ENCODE data around the gene TAPT1. TPM values are rescaled to one million over a fixed set of nuclear protein-coding genes. Genes with fewer than 3 reads are reported as not detected.

TAPT1 gene
- total and polyA plus RNA-seq, 2 of the 13 experiments (the other 11 are each of a cell fraction or from before 2014, with no cell fraction given) = 24.5 to 25.3 TPM

- TF ChIP-seq DMTF1 (CRISPR knock-in tag; IDR thresholded peaks at IDR 0.05) (no peak), HNRNPLL (IDR thresholded peaks at IDR 0.05; ENCODE audit: low read depth, low read length, poor library complexity, severe bottlenecking) (peak; percentile 25), FLYWCH1 (CRISPR knock-in tag; IDR thresholded peaks at IDR 0.05) (no peak), ZNF746 (CRISPR knock-in tag; IDR thresholded peaks at IDR 0.05) (no peak), POLR2G (IDR thresholded peaks at IDR 0.05; ENCODE audit: low read depth, low read length) (peak; percentile 57; the same call in 1 of the 2 replicates), PTBP1 (IDR thresholded peaks at IDR 0.05; ENCODE audit: low read depth, low read length, poor library complexity, severe bottlenecking) (no peak), EHMT2 (IDR thresholded peaks at IDR 0.05; ENCODE audit: borderline replicate concordance, low read depth, low read length) (no peak), AGO2 (optimal IDR thresholded peaks at IDR 0.05; ENCODE audit: low read depth, low read length) (peak; percentile 87), HBP1 (CRISPR knock-in tag; IDR thresholded peaks at IDR 0.05; ENCODE audit: low read depth) (no peak), DNMT1 (CRISPR knock-in tag; IDR thresholded peaks at IDR 0.05) (no peak), ZNF343 (CRISPR knock-in tag; IDR thresholded peaks at IDR 0.05) (no peak), FIP1L1 (IDR thresholded peaks at IDR 0.05; ENCODE audit: borderline replicate concordance, insufficient read depth, low read depth, low read length) (no peak), CCDC6 (CRISPR knock-in tag; IDR thresholded peaks at IDR 0.05) (peak; percentile 81; the same call in 1 of the 2 replicates), TRAFD1 (CRISPR knock-in tag; IDR thresholded peaks at IDR 0.05; ENCODE audit: borderline replicate concordance) (no peak), DMAP1 (CRISPR knock-in tag; IDR thresholded peaks at IDR 0.05) (0 out of 2 replicates have a peak, but pooled peaks have one; percentile 37), NRL (CRISPR knock-in tag; IDR thresholded peaks at IDR 0.05; ENCODE audit: borderline replicate concordance) (peak; percentile 68; the same call in 1 of the 2 replicates), ZNF777 (CRISPR knock-in tag; IDR thresholded peaks at IDR 0.05) (0 out of 2 replicates have a peak, but pooled peaks have one; percentile 21), SP5 (CRISPR knock-in tag; IDR thresholded peaks at IDR 0.05; ENCODE audit: borderline replicate concordance, low read depth) (no peak), ZNF18 (CRISPR knock-in tag; IDR thresholded peaks at IDR 0.05; ENCODE audit: insufficient replicate concordance) (peak; percentile 43), ZNF577 (CRISPR knock-in tag; IDR thresholded peaks at IDR 0.05; ENCODE audit: borderline replicate concordance, low read depth) (no peak), ZNF768 (CRISPR knock-in tag; IDR thresholded peaks at IDR 0.05) (peak; percentile 39; the same call in 1 of the 2 replicates), GPN1 (CRISPR knock-in tag; IDR thresholded peaks at IDR 0.05; ENCODE audit: borderline replicate concordance) (0 out of 2 replicates have a peak, but pooled peaks have one; percentile 51), ZNF614 (CRISPR knock-in tag; IDR thresholded peaks at IDR 0.05; ENCODE audit: borderline replicate concordance) (no peak)
Observed at GRCh38 chr4:16226816-16227461, 668 bp upstream of the TAPT1 start (continued).

All from HepG2 (cell line).